IMR-90 (cell line): ENCODE measurements around the gene DIABLO. TPM values are rescaled to one million over a fixed set of nuclear protein-coding genes. Genes with fewer than 3 reads are reported as not detected.
"Not testable (repeated sequence)": the region's sequence is repeated elsewhere in the genome, so short reads cannot be mapped to it uniquely, and the experiment has no call there.

Experiments used
- ATAC-seq: fragments of 200-7000 bp; cut with Tn5 transposase; 2 replicates; pipeline ENCODE4 v1.9.1; 2020; ENCODE audit warnings: low read depth, mild to moderate bottlenecking, moderate library complexity
- BruUV-seq: library from RNA; stranded (reverse); fragments of 400-500 nt; replicated peaks from 2 replicates; lab custom pipeline; 2021; lab: Mats Ljungman, UMichigan
- CTCF ChIA-PET: fragments of 300-600 bp; formaldehyde crosslinking; extraction: SDS; loops from one replicate; lab custom pipeline; 2021; ENCODE audit warnings: antibody characterized with exemption; lab: Yijun Ruan, JAX
- POLR2A ChIA-PET: fragments of 300-600 bp; sonication (Branson Sonifier 250); formaldehyde crosslinking; loops from one replicate; lab custom pipeline; 2022; ENCODE audit warnings: antibody characterized with exemption; ENCODE audit not compliant: unreplicated experiment; lab: Charles Lee
- DNase-seq: peaks from one replicate; pipeline ENCODE4 v3.0.0; 2013
- H2AFZ ChIP-seq: replicated peaks from 2 replicates; pipeline ENCODE3; 2013; ENCODE audit warnings: low read length, mild to moderate bottlenecking; ENCODE audit not compliant: poor library complexity
- H2AK5ac ChIP-seq: 2 replicates; pipeline ENCODE4 v1.6.1; 2013; ENCODE audit warnings: low read depth, low read length, inconsistent platforms
- H2AK9ac ChIP-seq: replicated peaks from 2 replicates; pipeline ENCODE3; 2013; ENCODE audit warnings: mild to moderate bottlenecking, low read depth, low read length, moderate library complexity; ENCODE audit not compliant: poor library complexity
- H2BK120ac ChIP-seq: 2 replicates; pipeline ENCODE4 v1.6.1; 2013; ENCODE audit warnings: low read depth, low read length, inconsistent platforms
- H2BK15ac ChIP-seq: 3 replicates; pipeline ENCODE4 v1.6.1; 2013; ENCODE audit warnings: low read depth, low read length, inconsistent platforms
- H2BK20ac ChIP-seq: 2 replicates; pipeline ENCODE4 v1.6.1; 2013; ENCODE audit warnings: low read depth, mild to moderate bottlenecking, inconsistent platforms, low read length, moderate library complexity
- H2BK5ac ChIP-seq: 2 replicates; pipeline ENCODE4 v1.6.1; 2013; ENCODE audit warnings: mild to moderate bottlenecking, low read depth, low read length, inconsistent platforms; ENCODE audit not compliant: poor library complexity, severe bottlenecking
- H3K14ac ChIP-seq: replicated peaks from 2 replicates; pipeline ENCODE4 v1.6.1; 2013; ENCODE audit warnings: low read depth, low read length, inconsistent platforms
- H3K18ac ChIP-seq: 2 replicates; pipeline ENCODE4 v1.6.1; 2013; ENCODE audit warnings: low read depth, low read length, control low read depth
- H3K23ac ChIP-seq: 2 replicates; pipeline ENCODE4 v1.6.1; 2013; ENCODE audit warnings: low read depth, low read length, inconsistent platforms
- H3K27ac ChIP-seq: 2 replicates; pipeline ENCODE4 v1.5.1; 2013; ENCODE audit warnings: mild to moderate bottlenecking, control low read depth, low read length; ENCODE audit not compliant: insufficient read depth
- H3K27me3 ChIP-seq: 2 replicates; pipeline ENCODE4 v1.6.1; 2013; ENCODE audit warnings: low read length; ENCODE audit not compliant: control insufficient read depth, insufficient read depth
- H3K36me3 ChIP-seq: 2 replicates; pipeline ENCODE4 v1.6.1; 2013; ENCODE audit warnings: low read length, mixed read lengths; ENCODE audit not compliant: control insufficient read depth, insufficient read depth
- H3K4ac ChIP-seq: 2 replicates; pipeline ENCODE4 v1.6.1; 2013; ENCODE audit warnings: low read depth, low read length, inconsistent platforms
- H3K4me1 ChIP-seq: 2 replicates; pipeline ENCODE4 v1.6.1; 2013; ENCODE audit warnings: low read length, mixed read lengths; ENCODE audit not compliant: control insufficient read depth, insufficient read depth
- H3K4me2 ChIP-seq: 2 replicates; pipeline ENCODE4 v1.6.1; 2013; ENCODE audit warnings: low read depth, mild to moderate bottlenecking, control low read depth, low read length, moderate library complexity
- H3K4me3 ChIP-seq: 2 replicates; pipeline ENCODE4 v1.5.1; 2013; ENCODE audit warnings: low read depth, mild to moderate bottlenecking, control low read depth, low read length, moderate library complexity; ENCODE audit not compliant: insufficient read depth
- H3K56ac ChIP-seq: 2 replicates; pipeline ENCODE4 v1.6.1; 2013; ENCODE audit warnings: low read length, inconsistent platforms; ENCODE audit not compliant: insufficient read depth; ENCODE audit errors: extremely low read depth
- H3K79me1 ChIP-seq, 2 experiments: 2 replicates each; pipeline ENCODE4 v1.6.1; 2013; ENCODE audit warnings: low read length in 2 of 2, inconsistent platforms in 1 of 2, low read depth in 1 of 2
- H3K9ac ChIP-seq: 2 replicates; pipeline ENCODE4 v1.6.1; 2013; ENCODE audit warnings: low read depth, low read length, control low read depth
- H3K9me1 ChIP-seq: 2 replicates; pipeline ENCODE4 v1.6.1; 2013; ENCODE audit warnings: low read length, inconsistent platforms; ENCODE audit not compliant: insufficient read depth
- H3K9me3 ChIP-seq: 2 replicates; pipeline ENCODE4 v1.6.1; 2013; ENCODE audit warnings: low read length; ENCODE audit not compliant: control insufficient read depth, insufficient read depth
- H4K20me1 ChIP-seq: 2 replicates; pipeline ENCODE4 v1.6.1; 2013; ENCODE audit warnings: low read length, inconsistent platforms; ENCODE audit not compliant: insufficient read depth
- H4K5ac ChIP-seq: 2 replicates; pipeline ENCODE4 v1.6.1; 2013; ENCODE audit warnings: mild to moderate bottlenecking, low read depth, low read length, control low read depth
- H4K8ac ChIP-seq, 2 experiments: 2 replicates each; pipeline ENCODE4 v1.6.1; 2013; ENCODE audit warnings: low read depth in 2 of 2, low read length in 2 of 2, control low read depth in 1 of 2, inconsistent platforms in 1 of 2
- H4K91ac ChIP-seq: 2 replicates; pipeline ENCODE4 v1.6.1; 2013; ENCODE audit warnings: low read depth, low read length, inconsistent platforms; ENCODE audit not compliant: insufficient read depth
- BHLHE40 ChIP-seq: fragments of 150-350 bp; IDR thresholded peaks from 2 replicates; pipeline ENCODE4 v1.6.1; 2016; ENCODE audit warnings: mild to moderate bottlenecking, low read depth, low read length
- CEBPB ChIP-seq: IDR thresholded peaks from 2 replicates; pipeline ENCODE4 v1.6.1; 2012; ENCODE audit warnings: low read depth, low read length, improper control_type of control experiment
- MXI1 ChIP-seq: IDR thresholded peaks from 2 replicates; pipeline ENCODE4 v1.6.1; 2012; ENCODE audit warnings: low read depth, mild to moderate bottlenecking, low read length, moderate library complexity, borderline replicate concordance
- WGBS, 2 experiments: methylation state at CpG; one replicate each; pipeline versions ENCODE4 v1.1.5 to v1.1.7; 2013; ENCODE audit warnings: missing lambda C conversion rate in 2 of 2; ENCODE audit not compliant: insufficient read length in 1 of 2; ENCODE audit errors: extremely low coverage in 2 of 2; 5-methylcytosine and 5-hydroxymethylcytosine counted together
- dilution Hi-C: fragments of 300-500 bp; cut with HindIII; formaldehyde crosslinking; loops from one replicate; pipeline ENCODE4 v1.14.3; 2018; ENCODE audit warnings: low sequenced_read_pairs; ENCODE audit not compliant: unreplicated experiment
- in situ Hi-C: fragments of 300-500 bp; cut with MboI; formaldehyde crosslinking; loops from 3 replicates; pipeline ENCODE4 v1.14.3; 2019; ENCODE audit warnings: low sequenced_read_pairs, inconsistent platforms, mixed read lengths
- intact Hi-C: fragments of 100-400 bp; cut with micrococcal nuclease; formaldehyde crosslinking; loops from 2 replicates; pipeline ENCODE4 v1.10.0; 2022
- polyA plus RNA-seq, 3 experiments: library from polyadenylated mRNA; depleted of rRNA; stranded (reverse); fragments of >200 nt; gene quantifications; 2 replicates each; pipeline ENCODE4 v1.2.3, GENCODE V29; 2012; ENCODE audit warnings: low replicate concordance in 1 of 3
- total RNA-seq: library from RNA; depleted of rRNA; stranded (reverse); fragments of >200 nt; gene quantifications from 2 replicates; pipeline ENCODE4 v1.2.3, GENCODE V29; 2012

Gene DIABLO
- total and polyA plus RNA-seq, 2 of the 4 experiments (the other 2 are of a cell fraction): 69.7 to 102 TPM

- Histone ChIP-seq H4K5ac (no peak within 1 kb of the TSS), H3K14ac (peak within 1 kb of the TSS; percentile 87; the same call in 1 of the 2 replicates), H3K9me1 (no peaks in the 10 kb centered on the region; the same call in 1 of the 2 replicates), H3K4ac (no peak within 1 kb of the TSS), H3K9me3 (no peaks in the 10 kb centered on the region), H3K9ac (peak within 1 kb of the TSS; percentile 52), H3K56ac (peak within 1 kb of the TSS; percentile 19; the same call in 1 of the 2 replicates), H2BK15ac (no peak within 1 kb of the TSS; the same call in 2 of the 3 replicates), H2BK120ac (peak within 1 kb of the TSS; percentile 40; the same call in 1 of the 2 replicates), H4K20me1 (peaks cover 18% of the 10 kb centered on the region), H2AFZ (peak within 1 kb of the TSS; percentile 92), H4K91ac (no peak within 1 kb of the TSS), H2AK5ac (no peak within 1 kb of the TSS), H2BK20ac (no peak within 1 kb of the TSS), H3K18ac (no peak within 1 kb of the TSS), H3K4me1 (no peaks in the 10 kb centered on the region), H3K79me1 (no peaks in the 10 kb centered on the region), H2AK9ac (peak within 1 kb of the TSS; percentile 82), H3K4me3 (peak within 1 kb of the TSS; percentile 51), H3K23ac (no peak within 1 kb of the TSS), H3K4me2 (peak within 1 kb of the TSS; percentile 88), H4K8ac (peak within 1 kb of the TSS in 1 of 2 experiments; percentile 92; a peak in 2 of 4 replicates), H3K27ac (no peak within 1 kb of the TSS), H3K36me3 (peaks cover 20% of the 10 kb centered on the region), H2BK5ac (no peak within 1 kb of the TSS), H3K27me3 (peaks cover 22% of the 10 kb centered on the region)
- no TSS peak for BruUV-seq
- intact Hi-C loops (no loop called here), in situ Hi-C loops (no loop called here), dilution Hi-C loops (no loop called here)
- ATAC-seq (peak; percentile 85), DNase-seq (peak; percentile 26)
- POLR2A ChIA-PET: interaction anchor here (0.6 kb wide), 1 partner anchor 794 kb away, joined by 6 read pairs; no protein-coding TSS in a partner anchor
- WGBS, 2 experiments: 2% methylated on average over 30 of the region's 104 CpGs; no CpG with 5 or more reads in 1 of the 2 experiments
- CTCF ChIA-PET: no interaction called here
- TF ChIP-seq CEBPB (no peak), MXI1 (peak; percentile 32; the same call in 1 of the 2 replicates), BHLHE40 (peak; percentile 70)
Measured at GRCh38 chr12:122203301-122204166, 22.3 kb downstream of the DIABLO start, which contains the start of gene B3GNT4. B3GNT4 (plus strand) TSS chr12:122203709; CDS start chr12:122204619, 910 bp downstream.

- CTCF ChIA-PET: not testable (repeated sequence)
Measured at GRCh38 chr12:122202811-122203210, 23.0 kb downstream of the DIABLO start.

More at GRCh38 chr12:122202811-122203210, 23.0 kb downstream of the DIABLO start:
- H3K4ac ChIP-seq, H3K27ac ChIP-seq, H3K9me1 ChIP-seq, H2BK5ac ChIP-seq, dilution Hi-C loops, H4K91ac ChIP-seq, H3K79me1 ChIP-seq, H3K18ac ChIP-seq, H2BK15ac ChIP-seq, H2BK20ac ChIP-seq, BruUV-seq, DNase-seq, H4K5ac ChIP-seq, H3K9me3 ChIP-seq, H2AK5ac ChIP-seq, H3K4me1 ChIP-seq, POLR2A ChIA-PET, H3K9ac ChIP-seq, intact Hi-C loops, in situ Hi-C loops, H3K23ac ChIP-seq, ATAC-seq: not testable (repeated sequence)
- H2BK120ac ChIP-seq: peak overlapping the region; percentile 40; the same call in 1 of the 2 replicates
- H3K36me3 ChIP-seq: peaks cover 13% of the 10 kb centered on the region
- H2AK9ac ChIP-seq: peak overlapping the region; percentile 82
- peaks cover 18% of the 10 kb centered on the region for H4K20me1 ChIP-seq
- peak overlapping the region; percentile 92 for H2AFZ ChIP-seq
- WGBS, 2 experiments: 70% methylated on average over 9 of the region's 19 CpGs; no CpG with 5 or more reads in 1 of the 2 experiments
- peak overlapping the region; percentile 87; the same call in 1 of the 2 replicates for H3K14ac ChIP-seq
- H3K4me3 ChIP-seq: peak overlapping the region; percentile 51
- H3K4me2 ChIP-seq: peak overlapping the region; percentile 78
- H3K56ac ChIP-seq: 0 out of 2 replicates have a peak overlapping the region, but pooled peaks have one; percentile 19
- H3K27me3 ChIP-seq: peaks cover 22% of the 10 kb centered on the region
- H4K8ac ChIP-seq: peak overlapping the region in 1 of 2 experiments; percentile 92; a peak in 1 of 4 replicates
